Astrocyte (in vitro differentiated cells and primary cell): ENCODE data around the gene PLA2G2F. TPM values are rescaled to one million over a fixed set of nuclear protein-coding genes. Genes with fewer than 3 reads are reported as not detected.

ENCODE experiments used
- DNase-seq: peaks from one replicate; pipeline ENCODE4 v3.0.0-alpha.2; 2010; ENCODE audit warnings: low read depth
- FAIRE-seq: peaks from 2 replicates; lab custom pipeline; 2011; peaks lifted over from hg19 to GRCh38; lab: Jason Lieb, UNC
- H2AFZ ChIP-seq: 2 replicates; pipeline ENCODE4 v1.6.0; 2012; ENCODE audit warnings: low read depth, low read length, inconsistent platforms
- H3K27ac ChIP-seq: 2 replicates; pipeline ENCODE4 v1.5.1; 2011; ENCODE audit warnings: low read depth, low read length, inconsistent platforms
- H3K27me3 ChIP-seq: 2 replicates; pipeline ENCODE4 v1.6.0; 2011; ENCODE audit warnings: low read length, inconsistent platforms; ENCODE audit not compliant: insufficient read depth
- H3K36me3 ChIP-seq: 2 replicates; pipeline ENCODE4 v1.5.1; 2011; ENCODE audit warnings: low read length, inconsistent platforms; ENCODE audit not compliant: insufficient read depth
- H3K4me1 ChIP-seq: 2 replicates; pipeline ENCODE4 v1.5.1; 2011; ENCODE audit warnings: low read length, inconsistent platforms; ENCODE audit not compliant: insufficient read depth
- H3K4me2 ChIP-seq: 2 replicates; pipeline ENCODE4 v1.6.0; 2012; ENCODE audit warnings: low read length, inconsistent platforms
- H3K4me3 ChIP-seq: 2 replicates; pipeline ENCODE4 v1.5.1; 2011; ENCODE audit warnings: low read depth, mild to moderate bottlenecking, low read length, inconsistent platforms; ENCODE audit not compliant: insufficient read depth
- H3K79me2 ChIP-seq: 2 replicates; pipeline ENCODE4 v1.6.0; 2012; ENCODE audit warnings: mild to moderate bottlenecking, low read length, inconsistent platforms; ENCODE audit not compliant: insufficient read depth
- H3K9ac ChIP-seq: 2 replicates; pipeline ENCODE4 v1.6.0; 2012; ENCODE audit warnings: mild to moderate bottlenecking, low read length, inconsistent platforms
- H3K9me3 ChIP-seq: 2 replicates; pipeline ENCODE4 v1.5.1; 2012; ENCODE audit warnings: low read depth, mild to moderate bottlenecking, low read length, inconsistent platforms; ENCODE audit not compliant: insufficient read depth
- H4K20me1 ChIP-seq: 2 replicates; pipeline ENCODE4 v1.6.0; 2012; ENCODE audit warnings: low read length, inconsistent platforms; ENCODE audit not compliant: insufficient read depth
- H3K27ac Mint-ChIP-seq: one replicate; pipeline ENCODE4 v1.8.0; 2021; ENCODE audit warnings: mild to moderate bottlenecking, mixed read lengths; ENCODE audit not compliant: unreplicated experiment
- H3K27me3 Mint-ChIP-seq: one replicate; pipeline ENCODE4 v1.8.0; 2021; ENCODE audit warnings: low read depth, mixed read lengths; ENCODE audit not compliant: unreplicated experiment
- H3K36me3 Mint-ChIP-seq: one replicate; pipeline ENCODE4 v1.8.0; 2021; ENCODE audit warnings: low read depth, mixed read lengths; ENCODE audit not compliant: unreplicated experiment
- H3K4me1 Mint-ChIP-seq: one replicate; pipeline ENCODE4 v1.8.0; 2021; ENCODE audit warnings: low read depth, mixed read lengths; ENCODE audit not compliant: unreplicated experiment
- H3K4me3 Mint-ChIP-seq: one replicate; pipeline ENCODE4 v1.8.0; 2021; ENCODE audit warnings: mild to moderate bottlenecking, moderate library complexity, mixed read lengths; ENCODE audit not compliant: unreplicated experiment
- H3K9me3 Mint-ChIP-seq: one replicate; pipeline ENCODE4 v1.8.0; 2021; ENCODE audit warnings: mild to moderate bottlenecking, mixed read lengths; ENCODE audit not compliant: unreplicated experiment
- EZH2 ChIP-seq: IDR thresholded peaks from 2 replicates; pipeline ENCODE4 v1.6.1; 2012; ENCODE audit warnings: mild to moderate bottlenecking, low read length, inconsistent platforms; ENCODE audit not compliant: insufficient read depth
- total RNA-seq: library from RNA; stranded (reverse); gene quantifications from 2 replicates; pipeline ENCODE4 v1.2.1, GENCODE V29; 2021
- TF ChIP-seq, protein P1 (sequence below): IDR thresholded peaks from 2 replicates; pipeline ENCODE4 v1.5.1; 2011; ENCODE audit warnings: low read depth, mild to moderate bottlenecking, inconsistent platforms, low read length, moderate library complexity; ENCODE audit not compliant: insufficient read depth

The PLA2G2F gene
- total RNA-seq, 1 donor from 2014 or later = 0.23 TPM

DNA sequence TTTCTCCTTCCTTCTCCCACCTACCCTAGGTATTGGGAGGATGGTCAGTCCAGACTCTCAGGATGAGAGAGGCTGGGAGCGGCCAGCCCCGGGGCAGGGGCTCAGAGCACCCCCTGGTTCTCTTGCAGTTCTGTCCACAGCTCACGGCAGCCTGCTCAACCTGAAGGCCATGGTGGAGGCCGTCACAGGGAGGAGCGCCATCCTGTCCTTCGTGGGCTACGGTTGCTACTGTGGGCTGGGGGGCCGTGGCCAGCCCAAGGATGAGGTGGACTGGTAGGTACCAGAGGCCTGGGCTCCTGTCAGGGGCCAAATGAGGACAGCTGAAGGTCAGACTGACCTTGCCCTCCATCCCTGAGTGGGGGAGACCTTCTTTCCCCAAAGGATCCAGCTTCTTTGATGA lies 4.2 kb downstream of the PLA2G2F start:
- Histone ChIP-seq H3K36me3 (no peaks in the 10 kb centered on the region), H3K27ac (no peak overlapping the region), H3K4me1 (no peaks in the 10 kb centered on the region), H3K9ac (no peak overlapping the region), H3K4me2 (no peak overlapping the region), H2AFZ (no peak overlapping the region), H3K27me3 (no peaks in the 10 kb centered on the region), H3K9me3 (no peaks in the 10 kb centered on the region), H3K4me3 (no peak overlapping the region), H4K20me1 (no peaks in the 10 kb centered on the region), H3K79me2 (no peaks in the 10 kb centered on the region)
- no peaks in the 10 kb centered on the region for H3K9me3 Mint-ChIP-seq
- H3K4me1 Mint-ChIP-seq = no peaks in the 10 kb centered on the region
- peaks cover 41% of the 10 kb centered on the region for H3K27me3 Mint-ChIP-seq
- no peak for DNase-seq
- no peak overlapping the region for H3K4me3 Mint-ChIP-seq
- no peak for FAIRE-seq
- no peaks in the 10 kb centered on the region for H3K36me3 Mint-ChIP-seq
- H3K27ac Mint-ChIP-seq = no peak overlapping the region
- TF ChIP-seq, protein P1, sequence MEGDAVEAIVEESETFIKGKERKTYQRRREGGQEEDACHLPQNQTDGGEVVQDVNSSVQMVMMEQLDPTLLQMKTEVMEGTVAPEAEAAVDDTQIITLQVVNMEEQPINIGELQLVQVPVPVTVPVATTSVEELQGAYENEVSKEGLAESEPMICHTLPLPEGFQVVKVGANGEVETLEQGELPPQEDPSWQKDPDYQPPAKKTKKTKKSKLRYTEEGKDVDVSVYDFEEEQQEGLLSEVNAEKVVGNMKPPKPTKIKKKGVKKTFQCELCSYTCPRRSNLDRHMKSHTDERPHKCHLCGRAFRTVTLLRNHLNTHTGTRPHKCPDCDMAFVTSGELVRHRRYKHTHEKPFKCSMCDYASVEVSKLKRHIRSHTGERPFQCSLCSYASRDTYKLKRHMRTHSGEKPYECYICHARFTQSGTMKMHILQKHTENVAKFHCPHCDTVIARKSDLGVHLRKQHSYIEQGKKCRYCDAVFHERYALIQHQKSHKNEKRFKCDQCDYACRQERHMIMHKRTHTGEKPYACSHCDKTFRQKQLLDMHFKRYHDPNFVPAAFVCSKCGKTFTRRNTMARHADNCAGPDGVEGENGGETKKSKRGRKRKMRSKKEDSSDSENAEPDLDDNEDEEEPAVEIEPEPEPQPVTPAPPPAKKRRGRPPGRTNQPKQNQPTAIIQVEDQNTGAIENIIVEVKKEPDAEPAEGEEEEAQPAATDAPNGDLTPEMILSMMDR = no peak
- TF ChIP-seq EZH2 = no peak

GRCh38 chr1:20143734-20144565 lies 4.8 kb downstream of the PLA2G2F start:
- H3K4me1 Mint-ChIP-seq = no peaks in the 10 kb centered on the region
- no peak overlapping the region for H3K27ac Mint-ChIP-seq
- no peak overlapping the region for H3K4me3 ChIP-seq
- H3K4me3 Mint-ChIP-seq = no peak overlapping the region
- H3K27me3 ChIP-seq = no peaks in the 10 kb centered on the region
- H3K27me3 Mint-ChIP-seq = peaks cover 38% of the 10 kb centered on the region
- no peak overlapping the region for H3K27ac ChIP-seq
- H3K4me1 ChIP-seq = no peaks in the 10 kb centered on the region
- H3K36me3 Mint-ChIP-seq = no peaks in the 10 kb centered on the region
- no peak overlapping the region for H3K4me2 ChIP-seq
- FAIRE-seq (no peak), DNase-seq (no peak)
- H3K9me3 ChIP-seq = no peaks in the 10 kb centered on the region
- no peaks in the 10 kb centered on the region for H3K9me3 Mint-ChIP-seq
- H3K36me3 ChIP-seq = no peaks in the 10 kb centered on the region
- no peak overlapping the region for H3K9ac ChIP-seq
- TF ChIP-seq, protein P1 = no peak
- TF ChIP-seq EZH2 = no peak
- no peaks in the 10 kb centered on the region for H4K20me1 ChIP-seq
- no peaks in the 10 kb centered on the region for H3K79me2 ChIP-seq
- no peak overlapping the region for H2AFZ ChIP-seq

GRCh38 chr1:20147846-20148570 lies 8.9 kb downstream of the PLA2G2F start:
- Histone ChIP-seq H3K4me2 (no peak overlapping the region), H3K27me3 (peaks cover 2% of the 10 kb centered on the region), H2AFZ (no peak overlapping the region), H3K79me2 (no peaks in the 10 kb centered on the region), H3K4me3 (no peak overlapping the region), H3K36me3 (no peaks in the 10 kb centered on the region), H3K4me1 (no peaks in the 10 kb centered on the region), H3K9me3 (no peaks in the 10 kb centered on the region), H3K9ac (no peak overlapping the region), H3K27ac (no peak overlapping the region), H4K20me1 (no peaks in the 10 kb centered on the region)
- Mint-ChIP-seq H3K27me3 (peaks cover 27% of the 10 kb centered on the region), H3K4me3 (no peak overlapping the region), H3K36me3 (no peaks in the 10 kb centered on the region), H3K4me1 (no peaks in the 10 kb centered on the region), H3K9me3 (no peaks in the 10 kb centered on the region), H3K27ac (no peak overlapping the region)
- FAIRE-seq (no peak), DNase-seq (no peak)
- TF ChIP-seq, protein P1 = no peak
- no peak for TF ChIP-seq EZH2
